SU-DHL-6 (cell line): Measurements from ENCODE around the gene SSRP1.

ENCODE experiments used
- EZH2phosphoT487 ChIP-seq: fragments of 200-600 bp; sonication (generic), shearing (Covaris generic); conservative IDR thresholded peaks from 2 replicates; pipeline ENCODE4 v1.6.1; 2018; ENCODE audit warnings: mild to moderate bottlenecking, antibody characterized with exemption, low read length, moderate library complexity, mixed read lengths
- TF ChIP-seq, protein P1 (sequence below): fragments of 200-600 bp; sonication (generic); IDR thresholded peaks from one replicate; pipeline ENCODE4 v1.5.1; 2017; ENCODE audit warnings: antibody characterized with exemption, mild to moderate bottlenecking, low read length, moderate library complexity; ENCODE audit not compliant: insufficient read depth, poor library complexity, severe bottlenecking

DNA sequence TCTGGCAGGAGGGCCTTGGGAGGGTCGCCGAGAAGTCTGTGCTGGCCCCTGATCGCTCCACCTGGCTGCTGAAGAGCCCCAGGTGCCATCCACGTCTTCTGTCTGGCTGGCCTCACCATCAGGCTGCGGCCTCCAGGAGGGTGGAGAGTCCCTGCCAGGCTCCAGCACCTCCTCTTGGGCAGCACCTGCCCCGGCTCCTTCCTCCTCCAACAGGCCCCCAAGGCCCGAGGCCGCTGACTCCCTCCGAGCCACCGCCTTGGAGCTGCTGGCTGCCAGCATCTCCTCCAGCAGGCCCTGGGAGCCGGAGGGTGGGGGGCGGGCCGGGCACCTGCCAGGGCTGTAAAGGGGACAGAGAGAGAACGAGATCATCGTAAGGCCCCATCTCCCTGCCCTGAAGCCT, 33.2 kb downstream of the SSRP1 start:
- TF ChIP-seq, protein P1, sequence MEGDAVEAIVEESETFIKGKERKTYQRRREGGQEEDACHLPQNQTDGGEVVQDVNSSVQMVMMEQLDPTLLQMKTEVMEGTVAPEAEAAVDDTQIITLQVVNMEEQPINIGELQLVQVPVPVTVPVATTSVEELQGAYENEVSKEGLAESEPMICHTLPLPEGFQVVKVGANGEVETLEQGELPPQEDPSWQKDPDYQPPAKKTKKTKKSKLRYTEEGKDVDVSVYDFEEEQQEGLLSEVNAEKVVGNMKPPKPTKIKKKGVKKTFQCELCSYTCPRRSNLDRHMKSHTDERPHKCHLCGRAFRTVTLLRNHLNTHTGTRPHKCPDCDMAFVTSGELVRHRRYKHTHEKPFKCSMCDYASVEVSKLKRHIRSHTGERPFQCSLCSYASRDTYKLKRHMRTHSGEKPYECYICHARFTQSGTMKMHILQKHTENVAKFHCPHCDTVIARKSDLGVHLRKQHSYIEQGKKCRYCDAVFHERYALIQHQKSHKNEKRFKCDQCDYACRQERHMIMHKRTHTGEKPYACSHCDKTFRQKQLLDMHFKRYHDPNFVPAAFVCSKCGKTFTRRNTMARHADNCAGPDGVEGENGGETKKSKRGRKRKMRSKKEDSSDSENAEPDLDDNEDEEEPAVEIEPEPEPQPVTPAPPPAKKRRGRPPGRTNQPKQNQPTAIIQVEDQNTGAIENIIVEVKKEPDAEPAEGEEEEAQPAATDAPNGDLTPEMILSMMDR, result no peak
- TF ChIP-seq EZH2phosphoT487, result no peak
